Endometrial microvascular endothelial cells (primary cell): ENCODE measurements around the gene ZNRF1. TPM values are rescaled to one million over a fixed set of nuclear protein-coding genes. Genes with fewer than 3 reads are reported as not detected.

Experiments
- in situ Hi-C: cut with HindIII; loops from 2 replicates; pipeline ENCODE4 v1.10.0; 2017; ENCODE audit warnings: low sequenced_read_pairs, low pct_unique_long_range_greater_than_20kb; ENCODE audit errors: inconsistent ontology term
- total RNA-seq: library from RNA; depleted of rRNA; stranded (reverse); fragments of >200 nt; gene quantifications from one replicate; pipeline ENCODE4 v1.2.3, GENCODE V29; 2015; ENCODE audit errors: inconsistent ontology term

Gene ZNRF1
- total RNA-seq, 1 donor from 2014 or later, result 16.5 TPM

- in situ Hi-C loops, result no loop called here
These were observed 106.7 kb downstream of the ZNRF1 start for GRCh38 chr16:75105306-75106061.

GRCh38 chr16:75106351-75107274, 107.8 kb downstream of the ZNRF1 start:
- in situ Hi-C loops, result no loop called here

GRCh38 chr16:75107505-75107904, 108.7 kb downstream of the ZNRF1 start:
- in situ Hi-C loops, result no loop called here

GRCh38 chr16:75108792-75109731, 110.2 kb downstream of the ZNRF1 start:
- in situ Hi-C loops, result no loop called here

- in situ Hi-C loops, result no loop called here
These were observed 111.0 kb downstream of the ZNRF1 start for GRCh38 chr16:75109732-75110243.

GRCh38 chr16:75110637-75111513, 112.1 kb downstream of the ZNRF1 start:
- in situ Hi-C loops, result no loop called here

- in situ Hi-C loops, result no loop called here
These were observed 112.7 kb downstream of the ZNRF1 start for GRCh38 chr16:75111514-75111940.

- in situ Hi-C loops, result no loop called here
These were observed 113.3 kb downstream of the ZNRF1 start for GRCh38 chr16:75111961-75112733.

GRCh38 chr16:75112734-75113491, 114.1 kb downstream of the ZNRF1 start:
- in situ Hi-C loops, result no loop called here

- in situ Hi-C loops, result no loop called here
These were observed 114.8 kb downstream of the ZNRF1 start for GRCh38 chr16:75113541-75114121.

- in situ Hi-C loops, result no loop called here
These were observed 115.5 kb downstream of the ZNRF1 start for GRCh38 chr16:75114179-75114945.

GRCh38 chr16:75114946-75115825, 116.4 kb downstream of the ZNRF1 start:
- in situ Hi-C loops, result no loop called here

GRCh38 chr16:75116081-75116910, 117.5 kb downstream of the ZNRF1 start, which contains the start of gene LDHD:
TSS of gene LDHD (minus strand) at chr16:75116780. CDS start at chr16:75116720, 60 bp downstream.
- in situ Hi-C loops, result no loop called here

- in situ Hi-C loops, result no loop called here
These were observed 118.1 kb downstream of the ZNRF1 start for GRCh38 chr16:75116911-75117245.
